Measurements from ENCODE around the gene PTPRM. TPM values are rescaled to one million over a fixed set of nuclear protein-coding genes. Genes with fewer than 3 reads are reported as not detected.

The PTPRM gene
- total and polyA plus RNA-seq, 2 experiments from 2014 or later = 1.6 to 5.3 TPM

DNA sequence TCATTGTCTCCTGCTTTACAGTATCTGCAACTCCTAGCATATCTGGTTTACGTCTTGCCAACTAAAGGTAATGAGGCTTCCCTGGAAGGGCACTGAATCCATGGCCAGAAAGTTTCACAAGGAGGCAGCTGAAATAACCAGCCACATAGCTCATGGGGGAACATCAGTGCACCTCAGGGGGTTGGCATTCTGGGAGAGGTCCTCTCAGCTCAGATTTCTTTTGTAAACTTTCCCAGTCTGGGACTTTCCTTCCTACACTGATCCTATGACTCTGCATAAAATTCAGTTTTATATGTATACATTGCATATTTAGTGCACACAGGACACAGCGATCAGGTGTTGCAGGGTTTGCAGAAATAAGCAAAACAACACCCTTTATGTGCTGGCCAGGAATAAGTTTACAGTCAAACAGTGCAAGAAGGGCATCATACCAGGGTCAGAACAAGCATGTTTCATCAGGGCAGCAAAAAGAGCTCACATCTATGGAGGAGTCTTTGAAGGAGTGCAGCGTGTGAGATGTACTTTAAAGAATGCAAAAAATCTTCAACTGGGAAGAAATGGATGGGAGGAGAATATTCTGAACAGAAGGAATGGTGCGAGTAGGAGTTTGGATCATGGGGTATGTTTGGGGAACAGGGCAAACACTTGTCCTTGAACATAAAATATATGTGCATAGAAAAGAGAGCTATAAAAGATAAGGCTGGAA lies 801.5 kb downstream of the PTPRM start (continued):
- TF ChIP-seq, protein P1, sequence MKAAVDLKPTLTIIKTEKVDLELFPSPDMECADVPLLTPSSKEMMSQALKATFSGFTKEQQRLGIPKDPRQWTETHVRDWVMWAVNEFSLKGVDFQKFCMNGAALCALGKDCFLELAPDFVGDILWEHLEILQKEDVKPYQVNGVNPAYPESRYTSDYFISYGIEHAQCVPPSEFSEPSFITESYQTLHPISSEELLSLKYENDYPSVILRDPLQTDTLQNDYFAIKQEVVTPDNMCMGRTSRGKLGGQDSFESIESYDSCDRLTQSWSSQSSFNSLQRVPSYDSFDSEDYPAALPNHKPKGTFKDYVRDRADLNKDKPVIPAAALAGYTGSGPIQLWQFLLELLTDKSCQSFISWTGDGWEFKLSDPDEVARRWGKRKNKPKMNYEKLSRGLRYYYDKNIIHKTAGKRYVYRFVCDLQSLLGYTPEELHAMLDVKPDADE (IDR thresholded peaks at IDR 0.05) = no peak
- TF ChIP-seq, protein P2, sequence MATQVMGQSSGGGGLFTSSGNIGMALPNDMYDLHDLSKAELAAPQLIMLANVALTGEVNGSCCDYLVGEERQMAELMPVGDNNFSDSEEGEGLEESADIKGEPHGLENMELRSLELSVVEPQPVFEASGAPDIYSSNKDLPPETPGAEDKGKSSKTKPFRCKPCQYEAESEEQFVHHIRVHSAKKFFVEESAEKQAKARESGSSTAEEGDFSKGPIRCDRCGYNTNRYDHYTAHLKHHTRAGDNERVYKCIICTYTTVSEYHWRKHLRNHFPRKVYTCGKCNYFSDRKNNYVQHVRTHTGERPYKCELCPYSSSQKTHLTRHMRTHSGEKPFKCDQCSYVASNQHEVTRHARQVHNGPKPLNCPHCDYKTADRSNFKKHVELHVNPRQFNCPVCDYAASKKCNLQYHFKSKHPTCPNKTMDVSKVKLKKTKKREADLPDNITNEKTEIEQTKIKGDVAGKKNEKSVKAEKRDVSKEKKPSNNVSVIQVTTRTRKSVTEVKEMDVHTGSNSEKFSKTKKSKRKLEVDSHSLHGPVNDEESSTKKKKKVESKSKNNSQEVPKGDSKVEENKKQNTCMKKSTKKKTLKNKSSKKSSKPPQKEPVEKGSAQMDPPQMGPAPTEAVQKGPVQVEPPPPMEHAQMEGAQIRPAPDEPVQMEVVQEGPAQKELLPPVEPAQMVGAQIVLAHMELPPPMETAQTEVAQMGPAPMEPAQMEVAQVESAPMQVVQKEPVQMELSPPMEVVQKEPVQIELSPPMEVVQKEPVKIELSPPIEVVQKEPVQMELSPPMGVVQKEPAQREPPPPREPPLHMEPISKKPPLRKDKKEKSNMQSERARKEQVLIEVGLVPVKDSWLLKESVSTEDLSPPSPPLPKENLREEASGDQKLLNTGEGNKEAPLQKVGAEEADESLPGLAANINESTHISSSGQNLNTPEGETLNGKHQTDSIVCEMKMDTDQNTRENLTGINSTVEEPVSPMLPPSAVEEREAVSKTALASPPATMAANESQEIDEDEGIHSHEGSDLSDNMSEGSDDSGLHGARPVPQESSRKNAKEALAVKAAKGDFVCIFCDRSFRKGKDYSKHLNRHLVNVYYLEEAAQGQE (IDR thresholded peaks at IDR 0.05; ENCODE audit: unreplicated experiment) = no peak
- TF ChIP-seq EZH2 (IDR thresholded peaks at IDR 0.05; ENCODE audit: low read depth, unreplicated experiment) = no peak
- TF ChIP-seq ZNF331 (CRISPR knock-in tag; IDR thresholded peaks at IDR 0.05; ENCODE audit: low read depth) = no peak
- TF ChIP-seq ZNF114 (CRISPR knock-in tag; IDR thresholded peaks at IDR 0.05) = no peak
- TF ChIP-seq STAT1 (IDR thresholded peaks at IDR 0.05; ENCODE audit: unreplicated experiment) = no peak

GRCh38 chr18:8373486-8373885 lies 806.4 kb downstream of the PTPRM start:
- no peak for DNase-seq (ENCODE audit: low spot score)
- H3K4me3 Mint-ChIP-seq = no peak overlapping the region
- no peaks in the 10 kb centered on the region for H3K79me2 ChIP-seq (replicated peaks; ENCODE audit: insufficient read depth)
- H3K36me3 Mint-ChIP-seq (ENCODE audit: low read depth) = no peaks in the 10 kb centered on the region
- no peaks in the 10 kb centered on the region for H3K36me3 ChIP-seq (ENCODE audit: insufficient read depth)
- H3K9me3 Mint-ChIP-seq = no peaks in the 10 kb centered on the region; the same call in 2 of the 3 replicates
- ATAC-seq = no peak
- no peak overlapping the region for H3K27ac Mint-ChIP-seq
- no peaks in the 10 kb centered on the region for H3K9me2 ChIP-seq (ENCODE audit: insufficient read depth)
- H2AFZ ChIP-seq = no peak overlapping the region
- no peaks in the 10 kb centered on the region for H3K27me3 ChIP-seq (ENCODE audit: insufficient read depth)
- H3K4me3 ChIP-seq = no peak overlapping the region
- no peaks in the 10 kb centered on the region for H4K20me1 ChIP-seq (replicated peaks; ENCODE audit: insufficient read depth)
- no peaks in the 10 kb centered on the region for H3K27me3 Mint-ChIP-seq (ENCODE audit: insufficient read depth, low read depth, poor library complexity)
- H3F3A ChIP-seq (replicated peaks; ENCODE audit: low read depth) = no peaks in the 10 kb centered on the region
- H3K4me1 ChIP-seq (ENCODE audit: insufficient read depth) = no peaks in the 10 kb centered on the region
- no peak overlapping the region for H3K4me2 ChIP-seq
- no peak overlapping the region for H3K27ac ChIP-seq (ENCODE audit: low read depth)
- H3K4me1 Mint-ChIP-seq = peaks cover 4% of the 10 kb centered on the region; the same call in 2 of the 3 replicates
- TF ChIP-seq STAT1 (IDR thresholded peaks at IDR 0.05; ENCODE audit: unreplicated experiment) (no peak), ZNF462 (CRISPR knock-in tag; IDR thresholded peaks at IDR 0.05) (no peak), EZH2phosphoT487 (IDR thresholded peaks at IDR 0.05; ENCODE audit: unreplicated experiment) (no peak), NANOG (IDR thresholded peaks at IDR 0.05; ENCODE audit: borderline replicate concordance) (no peak)
- TF ChIP-seq, protein P3, sequence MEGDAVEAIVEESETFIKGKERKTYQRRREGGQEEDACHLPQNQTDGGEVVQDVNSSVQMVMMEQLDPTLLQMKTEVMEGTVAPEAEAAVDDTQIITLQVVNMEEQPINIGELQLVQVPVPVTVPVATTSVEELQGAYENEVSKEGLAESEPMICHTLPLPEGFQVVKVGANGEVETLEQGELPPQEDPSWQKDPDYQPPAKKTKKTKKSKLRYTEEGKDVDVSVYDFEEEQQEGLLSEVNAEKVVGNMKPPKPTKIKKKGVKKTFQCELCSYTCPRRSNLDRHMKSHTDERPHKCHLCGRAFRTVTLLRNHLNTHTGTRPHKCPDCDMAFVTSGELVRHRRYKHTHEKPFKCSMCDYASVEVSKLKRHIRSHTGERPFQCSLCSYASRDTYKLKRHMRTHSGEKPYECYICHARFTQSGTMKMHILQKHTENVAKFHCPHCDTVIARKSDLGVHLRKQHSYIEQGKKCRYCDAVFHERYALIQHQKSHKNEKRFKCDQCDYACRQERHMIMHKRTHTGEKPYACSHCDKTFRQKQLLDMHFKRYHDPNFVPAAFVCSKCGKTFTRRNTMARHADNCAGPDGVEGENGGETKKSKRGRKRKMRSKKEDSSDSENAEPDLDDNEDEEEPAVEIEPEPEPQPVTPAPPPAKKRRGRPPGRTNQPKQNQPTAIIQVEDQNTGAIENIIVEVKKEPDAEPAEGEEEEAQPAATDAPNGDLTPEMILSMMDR (conservative IDR thresholded peaks at IDR 0.05; ENCODE audit: low read depth in 2 of 2) = no peak
- TF ChIP-seq, protein P1 (IDR thresholded peaks at IDR 0.05) = no peak
